Thoracic aorta (tissue), 2 donors: ENCODE results near the gene GYPC. TPM values are rescaled to one million over a fixed set of nuclear protein-coding genes. Genes with fewer than 3 reads are reported as not detected.

Experiments used
- ATAC-seq: fragments of 150-250 bp; one replicate; pipeline ENCODE4 v1.8.0; 2017; ENCODE audit warnings: low read depth; ENCODE audit not compliant: insufficient number of reproducible peaks, low FRiP score
- DNase-seq: peaks from one replicate; pipeline ENCODE4 v3.0.0-alpha.2; 2020; ENCODE audit warnings: low spot score
- H3K27ac ChIP-seq, 2 donors: fragments of 200-600 bp; sonication (generic); 1 replicate in 1 of 2; 2 replicates in 1 of 2; pipeline ENCODE4 v1.5.1; 2016; ENCODE audit warnings: mild to moderate bottlenecking in 2 of 2, moderate library complexity in 2 of 2
- H3K27me3 ChIP-seq: fragments of 200-600 bp; sonication (generic); replicated peaks from 2 replicates; pipeline ENCODE4 v1.6.0; 2016; ENCODE audit warnings: mild to moderate bottlenecking; ENCODE audit not compliant: insufficient read depth
- H3K36me3 ChIP-seq: fragments of 200-600 bp; sonication (generic); one replicate; pipeline ENCODE4 v1.5.1; 2016
- H3K4me1 ChIP-seq, 2 donors: fragments of 200-600 bp; sonication (generic); 1 replicate in 1 of 2; 2 replicates in 1 of 2; pipeline versions ENCODE4 v1.5.1 to v1.6.0; 2016; ENCODE audit warnings: low read depth in 2 of 2, mild to moderate bottlenecking in 1 of 2; ENCODE audit not compliant: control insufficient read depth in 1 of 2
- H3K4me3 ChIP-seq: fragments of 200-600 bp; sonication (generic); 2 replicates; pipeline ENCODE4 v1.5.1; 2016; ENCODE audit warnings: mild to moderate bottlenecking
- H3K9me3 ChIP-seq: fragments of 200-600 bp; sonication (generic); 2 replicates; pipeline ENCODE4 v1.5.1; 2016
- total RNA-seq, 2 donors: library from RNA; depleted of rRNA; stranded (reverse); fragments of >200 nt; gene quantifications; one replicate each; pipeline versions ENCODE4 v1.1.0 to v1.2.3, GENCODE V29; 2016
- TF ChIP-seq, protein P1 (sequence below): fragments of 200-600 bp; sonication (generic); IDR thresholded peaks from one replicate; pipeline ENCODE4 v1.5.1; 2019; ENCODE audit warnings: antibody characterized with exemption

Gene GYPC
- total RNA-seq, 2 donors from 2014 or later, result 123 to 185 TPM

DNA sequence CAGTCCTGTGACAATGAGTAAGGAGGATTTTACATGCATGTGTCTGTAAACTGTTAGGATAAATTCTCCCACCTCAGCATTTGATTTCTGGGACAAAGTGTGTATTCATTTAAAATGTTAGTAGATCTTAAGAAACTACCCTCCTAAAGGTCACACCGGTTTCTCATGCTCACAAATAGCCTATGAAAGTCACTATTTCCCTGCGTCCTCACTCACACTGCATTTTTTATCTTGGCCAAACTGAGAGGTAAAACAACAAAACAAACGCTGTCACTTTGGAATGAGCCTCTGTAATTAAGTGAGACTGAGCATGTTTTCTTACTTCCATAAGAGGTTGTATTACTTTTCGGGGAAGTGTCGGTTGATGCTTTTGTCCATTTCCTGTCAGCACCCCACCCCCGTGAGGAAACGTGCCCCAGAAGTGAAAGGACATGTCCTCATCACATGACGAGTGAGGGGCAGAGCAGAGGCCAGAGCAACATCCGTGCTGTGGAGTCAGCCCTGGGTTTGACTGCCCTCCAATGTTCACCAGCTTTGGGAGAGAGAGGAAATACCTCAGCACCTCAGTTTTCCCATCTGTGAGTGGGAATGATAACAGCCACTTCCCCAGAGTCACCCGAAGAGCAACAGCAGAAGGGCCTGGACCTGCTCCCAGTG lies 3.1 kb downstream of the GYPC start:
- ATAC-seq (peak; percentile 27), DNase-seq (peak; percentile 47)
- TF ChIP-seq, protein P1, sequence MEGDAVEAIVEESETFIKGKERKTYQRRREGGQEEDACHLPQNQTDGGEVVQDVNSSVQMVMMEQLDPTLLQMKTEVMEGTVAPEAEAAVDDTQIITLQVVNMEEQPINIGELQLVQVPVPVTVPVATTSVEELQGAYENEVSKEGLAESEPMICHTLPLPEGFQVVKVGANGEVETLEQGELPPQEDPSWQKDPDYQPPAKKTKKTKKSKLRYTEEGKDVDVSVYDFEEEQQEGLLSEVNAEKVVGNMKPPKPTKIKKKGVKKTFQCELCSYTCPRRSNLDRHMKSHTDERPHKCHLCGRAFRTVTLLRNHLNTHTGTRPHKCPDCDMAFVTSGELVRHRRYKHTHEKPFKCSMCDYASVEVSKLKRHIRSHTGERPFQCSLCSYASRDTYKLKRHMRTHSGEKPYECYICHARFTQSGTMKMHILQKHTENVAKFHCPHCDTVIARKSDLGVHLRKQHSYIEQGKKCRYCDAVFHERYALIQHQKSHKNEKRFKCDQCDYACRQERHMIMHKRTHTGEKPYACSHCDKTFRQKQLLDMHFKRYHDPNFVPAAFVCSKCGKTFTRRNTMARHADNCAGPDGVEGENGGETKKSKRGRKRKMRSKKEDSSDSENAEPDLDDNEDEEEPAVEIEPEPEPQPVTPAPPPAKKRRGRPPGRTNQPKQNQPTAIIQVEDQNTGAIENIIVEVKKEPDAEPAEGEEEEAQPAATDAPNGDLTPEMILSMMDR, result no peak
- peak overlapping the region; percentile 91 to 98 for H3K27ac ChIP-seq
- peak overlapping the region; percentile 43 for H3K4me3 ChIP-seq
- no peaks in the 10 kb centered on the region for H3K36me3 ChIP-seq
- no peaks in the 10 kb centered on the region for H3K27me3 ChIP-seq
- H3K4me1 ChIP-seq, result peaks cover 40 to 83% of the 10 kb centered on the region in 2 donors
- H3K9me3 ChIP-seq, result no peaks in the 10 kb centered on the region

DNA sequence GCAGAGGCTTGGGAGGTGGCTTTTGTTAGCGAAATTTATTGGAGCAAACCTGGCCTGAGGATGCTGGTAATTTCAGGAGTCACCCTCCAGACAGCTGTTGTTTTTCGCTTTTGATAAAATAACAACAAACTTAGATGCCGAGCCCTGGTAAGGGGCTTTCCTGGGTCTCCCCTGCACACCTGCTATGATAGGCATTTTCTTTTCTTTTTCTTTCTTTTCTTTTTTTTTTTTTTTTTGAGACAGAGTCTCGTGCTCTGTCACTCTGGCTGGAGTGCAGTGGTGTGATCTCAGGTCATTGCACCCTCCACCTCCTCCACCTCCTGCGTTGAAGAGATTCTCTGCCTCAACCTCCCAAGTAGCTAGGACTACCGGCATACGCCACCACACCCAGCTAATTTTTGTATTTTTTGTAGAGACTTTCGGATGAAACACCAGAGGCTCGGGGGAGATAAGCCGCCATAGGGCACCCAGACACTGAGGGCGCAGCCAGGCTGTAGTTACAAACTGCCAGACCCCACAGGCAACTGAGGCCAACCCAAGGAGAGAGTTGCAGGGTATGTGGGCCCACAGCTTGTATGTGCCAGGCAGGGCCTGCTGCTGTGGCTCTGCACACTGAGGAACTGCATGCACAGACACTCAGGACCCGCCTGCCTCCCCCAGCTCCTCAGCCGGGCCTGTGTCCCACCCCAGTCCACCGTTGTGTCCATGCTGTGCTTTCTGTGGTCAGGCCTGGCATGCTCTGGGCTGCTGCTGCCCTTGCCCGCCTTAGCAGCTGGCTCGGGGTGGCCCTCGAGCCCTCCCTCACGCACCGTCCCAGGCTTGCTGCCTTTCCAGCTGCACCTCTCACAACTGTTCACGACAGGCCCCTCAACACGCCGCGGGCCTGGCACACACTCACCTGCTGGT lies 3.9 kb downstream of the GYPC start:
- H3K4me1 ChIP-seq, result peaks cover 46 to 90% of the 10 kb centered on the region in 2 donors
- no peak for ATAC-seq
- H3K9me3 ChIP-seq, result no peaks in the 10 kb centered on the region
- H3K27me3 ChIP-seq, result no peaks in the 10 kb centered on the region
- TF ChIP-seq, protein P1, result no peak
- H3K4me3 ChIP-seq, result peak overlapping the region; percentile 43
- DNase-seq, result no peak
- peak overlapping the region; percentile 91 to 98 for H3K27ac ChIP-seq
- H3K36me3 ChIP-seq, result no peaks in the 10 kb centered on the region

DNA sequence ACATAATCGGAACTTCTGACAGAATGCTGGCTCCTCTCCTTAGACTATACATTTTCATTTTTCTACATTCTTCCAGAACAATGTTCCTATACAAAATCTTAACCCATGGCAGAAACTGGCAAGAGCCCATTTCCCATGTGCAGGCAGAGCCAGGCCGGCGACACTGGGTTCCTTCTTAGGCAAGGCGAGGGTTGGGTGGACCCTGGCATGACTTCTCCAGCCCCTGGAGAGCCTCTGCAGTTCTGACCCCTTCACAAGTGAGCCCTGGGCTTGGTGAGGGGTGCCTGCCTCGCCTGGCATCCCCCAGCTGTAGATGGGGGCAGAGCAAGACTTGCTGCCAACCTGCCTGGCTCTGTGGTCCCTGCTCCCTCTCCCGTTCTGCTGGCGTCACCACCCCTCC lies 5.0 kb downstream of the GYPC start:
- peaks cover 41 to 90% of the 10 kb centered on the region in 2 donors for H3K4me1 ChIP-seq
- H3K36me3 ChIP-seq, result no peaks in the 10 kb centered on the region
- ATAC-seq (no peak), DNase-seq (no peak)
- TF ChIP-seq, protein P1, result no peak
- no peak overlapping the region for H3K4me3 ChIP-seq
- H3K9me3 ChIP-seq, result no peaks in the 10 kb centered on the region
- peak overlapping the region; percentile 50 to 91 for H3K27ac ChIP-seq
- H3K27me3 ChIP-seq, result no peaks in the 10 kb centered on the region

DNA sequence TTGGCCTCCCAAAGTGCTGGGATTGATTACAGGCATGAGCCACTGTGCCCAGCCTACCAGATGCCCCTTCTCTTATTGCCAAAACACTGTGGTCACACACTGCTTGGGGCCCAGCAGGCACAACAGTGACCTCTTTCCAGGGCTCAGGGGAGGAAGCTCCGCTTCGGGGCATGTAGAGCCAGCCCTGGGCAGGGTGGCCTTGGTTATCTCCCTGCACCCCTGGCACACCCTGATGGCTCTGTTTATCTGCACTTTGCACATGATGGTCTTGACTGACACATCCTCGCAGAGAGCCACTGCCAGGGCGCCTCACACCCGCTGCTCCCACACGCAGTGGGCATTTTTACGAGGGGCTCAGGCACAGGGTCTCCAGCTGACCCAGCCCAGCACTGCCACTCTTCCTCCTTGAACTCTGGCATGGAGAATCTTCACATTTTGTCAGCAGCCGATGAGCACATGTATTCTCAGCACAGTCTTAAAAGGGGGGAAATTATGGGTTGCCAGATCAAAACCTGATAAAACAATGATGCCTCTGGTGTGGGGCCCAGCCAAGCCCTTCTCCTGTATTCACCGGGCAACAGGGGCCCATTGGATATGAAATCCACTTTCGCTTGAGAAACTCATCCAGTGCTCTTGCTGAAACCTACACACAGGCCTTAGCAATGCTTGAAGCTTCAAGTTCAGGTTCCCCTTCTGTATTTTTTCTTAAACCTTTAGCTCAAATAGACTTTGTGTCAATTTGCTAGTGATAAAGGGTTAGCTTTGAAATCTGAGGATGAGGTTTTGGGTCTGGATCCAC lies 5.9 kb downstream of the GYPC start:
- H3K9me3 ChIP-seq, result no peaks in the 10 kb centered on the region
- ATAC-seq (no peak), DNase-seq (no peak)
- no peaks in the 10 kb centered on the region for H3K27me3 ChIP-seq
- peaks cover 41 to 93% of the 10 kb centered on the region in 2 donors for H3K4me1 ChIP-seq
- TF ChIP-seq, protein P1, result no peak
- H3K36me3 ChIP-seq, result no peaks in the 10 kb centered on the region
- H3K27ac ChIP-seq, result no peak overlapping the region
- no peak overlapping the region for H3K4me3 ChIP-seq
